Renal cortex interstitium (tissue), 11 donors: Measurements from ENCODE around the gene CENATAC. TPM values are rescaled to one million over a fixed set of nuclear protein-coding genes. Genes with fewer than 3 reads are reported as not detected.
"Not testable (repeated sequence)": the region's sequence is repeated elsewhere in the genome, so short reads cannot be mapped to it uniquely, and the experiment has no call there.

ENCODE experiments used
- DNase-seq, 11 donors: peaks; one replicate each; pipeline ENCODE4 v3.0.0-alpha.2; 2013; ENCODE audit warnings: low read depth in 9 of 11, low spot score in 4 of 11; ENCODE audit errors: extremely low read depth in 1 of 11
- polyA plus RNA-seq, 3 donors: library from polyadenylated mRNA; unstranded; fragments of 120-200 nt; gene quantifications; one replicate each; pipeline ENCODE4 v1.2.1, GENCODE V29; 2013; ENCODE audit not compliant: insufficient read length in 3 of 3

CENATAC gene
- polyA plus RNA-seq, 3 donors = 17.2 to 46.3 (median 22.0) TPM

- DNase-seq = not testable (repeated sequence)
Observed at GRCh38 chr11:119039471-119039870, 41.5 kb downstream of the CENATAC start.

DNA sequence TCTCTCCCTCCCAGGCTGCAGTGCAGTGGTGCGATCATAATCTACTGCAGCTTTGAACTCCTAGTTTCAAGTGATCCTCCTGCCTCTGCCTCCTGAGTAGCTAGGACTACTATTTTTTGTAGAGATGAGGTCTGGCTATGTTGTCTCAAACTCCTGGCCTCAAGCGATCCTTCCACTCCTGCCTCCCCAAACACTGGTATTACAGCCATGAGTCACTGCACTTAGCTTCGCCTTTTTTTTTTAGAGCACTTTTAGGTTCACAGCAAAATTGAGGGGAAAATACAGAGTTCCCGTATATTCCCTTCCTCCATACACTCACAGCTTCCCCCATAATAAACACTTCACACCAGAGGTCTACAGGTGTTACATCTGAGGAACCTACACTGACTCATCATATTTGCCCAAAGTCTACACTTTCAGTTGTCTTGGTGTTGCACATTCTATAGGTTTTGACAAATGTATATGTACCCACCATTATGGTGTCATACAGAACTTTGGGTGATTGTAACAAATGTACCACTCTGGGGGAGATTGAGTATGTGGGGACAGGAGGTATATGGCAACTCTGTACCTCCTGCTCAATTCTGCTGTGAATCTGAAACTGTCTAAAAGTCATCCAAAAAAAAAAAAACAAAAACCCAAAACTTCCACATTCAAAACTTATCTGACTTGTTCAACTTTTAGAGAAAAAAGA, 44.0 kb downstream of the CENATAC start:
- DNase-seq = no peak

GRCh38 chr11:119042927-119043326, 45.0 kb downstream of the CENATAC start:
- DNase-seq = no peak

DNA sequence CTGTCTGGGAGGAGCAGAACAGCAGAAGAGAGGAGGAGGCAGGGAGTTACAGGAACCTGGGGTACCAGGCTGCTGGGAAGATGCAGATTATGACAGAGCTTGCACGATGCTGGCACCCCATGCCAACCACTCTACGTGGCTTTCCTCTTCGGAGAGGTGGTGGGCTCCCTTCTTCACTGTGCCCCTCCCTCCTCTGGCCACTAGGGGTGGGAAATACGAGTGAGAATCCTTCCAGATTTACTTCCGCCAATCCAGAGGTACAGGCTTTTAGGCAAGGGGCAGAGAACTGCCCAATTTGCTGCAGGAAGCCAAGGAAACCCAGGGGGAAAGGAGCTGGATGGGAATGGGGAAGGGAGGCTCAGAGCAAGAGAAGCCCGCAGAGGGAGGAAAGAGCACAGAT, 46.8 kb downstream of the CENATAC start:
- no peak for DNase-seq

- DNase-seq = no peak
Observed at GRCh38 chr11:119046489-119046888, 48.6 kb downstream of the CENATAC start.

DNA sequence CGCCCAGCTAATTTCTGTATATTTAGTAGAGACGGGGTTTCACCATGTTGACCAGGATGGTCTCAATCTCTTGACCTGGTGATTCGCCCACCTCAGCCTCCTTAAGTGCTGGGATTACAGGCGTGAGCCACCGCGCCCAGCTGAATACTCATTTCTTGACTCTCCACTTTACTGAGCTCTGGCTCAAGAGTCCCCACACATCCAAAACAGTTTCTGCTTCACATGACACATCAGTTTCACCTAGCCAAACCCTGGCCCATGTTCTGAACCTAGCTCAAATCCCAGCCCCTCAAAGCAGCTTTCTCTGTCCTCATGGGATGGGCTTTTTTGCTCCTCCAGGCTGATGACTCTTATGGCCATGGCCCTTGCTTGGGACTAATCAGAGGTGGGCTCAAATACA, 49.3 kb downstream of the CENATAC start:
- no peak for DNase-seq

GRCh38 chr11:119048644-119049043, 50.7 kb downstream of the CENATAC start:
- DNase-seq = no peak

GRCh38 chr11:119049081-119049480, 51.1 kb downstream of the CENATAC start:
- DNase-seq = no peak

GRCh38 chr11:119051440-119052162, 53.7 kb downstream of the CENATAC start:
- DNase-seq = no peak

DNA sequence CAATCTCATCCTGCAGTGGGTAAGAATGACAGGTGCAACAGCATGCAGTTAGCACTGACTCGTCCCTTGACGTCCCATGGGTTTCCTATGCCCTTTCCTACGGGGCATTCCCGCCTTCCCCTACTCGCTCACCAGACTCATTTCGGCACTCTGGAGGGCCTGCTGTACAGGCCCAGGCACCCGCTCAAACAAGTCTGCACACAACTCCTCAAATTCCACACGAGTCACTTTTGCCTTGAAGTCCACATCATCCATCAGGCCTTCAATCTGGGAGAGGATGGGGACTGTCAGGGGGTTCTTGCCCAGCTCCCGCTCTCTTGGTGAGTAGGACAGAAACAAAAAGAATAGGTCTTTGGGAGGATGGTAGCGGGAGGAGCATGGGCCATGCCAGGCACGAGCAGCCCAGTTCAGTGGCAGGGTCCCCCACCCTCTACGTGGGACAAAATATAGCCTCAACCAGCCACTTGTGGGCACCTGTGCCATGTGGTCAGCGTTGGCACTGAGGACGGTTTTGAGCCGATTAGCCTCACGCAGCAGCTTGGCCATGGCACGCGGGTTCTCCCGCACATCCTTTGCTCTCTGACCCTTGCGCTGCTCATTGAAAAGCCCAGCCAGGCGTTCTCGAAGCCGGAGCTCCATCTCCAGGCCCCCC, 54.4 kb downstream of the CENATAC start:
- no peak for DNase-seq

DNA sequence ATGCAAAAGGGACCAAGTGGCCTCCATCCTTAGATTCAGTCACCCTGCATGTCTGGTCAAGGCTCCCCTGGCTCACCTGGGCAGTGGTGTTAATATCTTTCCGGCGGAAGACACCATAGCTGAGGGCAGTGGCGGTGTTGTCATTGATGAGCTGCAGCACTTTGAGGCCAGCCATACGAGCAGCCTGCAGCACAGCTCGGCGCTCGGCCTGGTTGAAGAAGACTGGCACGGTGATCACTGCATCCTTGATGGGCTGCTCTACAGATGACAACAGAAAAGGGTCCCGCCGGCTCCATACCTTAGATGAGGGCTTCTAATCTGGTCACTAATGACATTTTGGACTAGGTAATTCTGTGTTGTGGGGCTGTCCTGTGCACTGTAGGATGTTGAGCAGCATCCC, 56.5 kb downstream of the CENATAC start:
- no peak for DNase-seq

GRCh38 chr11:119055901-119056300, 58.0 kb downstream of the CENATAC start:
- DNase-seq = no peak

- no peak for DNase-seq
Observed at GRCh38 chr11:119056421-119056999, 58.6 kb downstream of the CENATAC start.

DNA sequence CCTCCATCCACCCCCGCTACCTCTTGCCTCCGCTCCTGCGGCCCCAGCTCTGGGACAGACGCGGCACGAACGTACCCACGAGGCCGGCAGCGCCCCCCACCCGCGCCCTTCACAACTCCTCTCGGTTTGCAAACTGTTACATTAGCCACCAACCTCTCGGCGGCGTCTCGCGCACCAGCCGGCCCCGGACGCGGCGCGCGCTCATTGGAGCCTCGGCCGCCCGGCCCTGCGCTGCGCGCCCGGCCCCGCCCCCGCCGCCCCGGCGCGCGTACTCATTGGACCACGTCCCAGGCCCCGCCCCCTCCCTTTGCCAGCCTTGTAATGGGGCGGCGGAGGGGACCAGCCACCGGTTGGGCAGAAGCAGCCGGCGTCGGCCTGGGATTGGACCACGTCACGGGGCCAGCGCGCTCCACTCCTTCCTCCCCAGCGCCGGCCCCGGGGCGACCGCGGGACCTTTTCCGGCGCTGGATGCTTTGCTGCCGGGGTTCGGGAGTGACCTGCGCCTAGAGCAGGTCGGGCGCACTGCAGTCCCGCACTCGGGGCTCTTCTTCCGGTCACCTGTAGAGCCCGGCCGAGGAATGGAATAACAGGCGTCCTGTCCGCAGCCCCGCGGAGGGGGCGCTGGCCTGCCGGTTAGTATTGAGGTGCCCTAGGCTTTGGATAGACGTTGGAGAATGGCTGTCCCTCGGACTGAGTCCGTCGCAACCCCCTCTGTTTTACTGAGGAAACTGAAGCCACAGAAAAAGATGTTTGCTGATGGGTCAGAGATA, 59.2 kb downstream of the CENATAC start, which contains the start of gene HYOU1:
TSS of gene HYOU1 (minus strand) at position 206 of the 770 bp plus-strand sequence. CDS start 1,045 bp downstream, outside the sequence.
- DNase-seq = peak; percentile 81 to 97 (median 94)

GRCh38 chr11:119059128-119059527, 61.2 kb downstream of the CENATAC start:
- DNase-seq = not testable (repeated sequence)

- no peak for DNase-seq
Observed at GRCh38 chr11:119061256-119061655, 63.3 kb downstream of the CENATAC start.

DNA sequence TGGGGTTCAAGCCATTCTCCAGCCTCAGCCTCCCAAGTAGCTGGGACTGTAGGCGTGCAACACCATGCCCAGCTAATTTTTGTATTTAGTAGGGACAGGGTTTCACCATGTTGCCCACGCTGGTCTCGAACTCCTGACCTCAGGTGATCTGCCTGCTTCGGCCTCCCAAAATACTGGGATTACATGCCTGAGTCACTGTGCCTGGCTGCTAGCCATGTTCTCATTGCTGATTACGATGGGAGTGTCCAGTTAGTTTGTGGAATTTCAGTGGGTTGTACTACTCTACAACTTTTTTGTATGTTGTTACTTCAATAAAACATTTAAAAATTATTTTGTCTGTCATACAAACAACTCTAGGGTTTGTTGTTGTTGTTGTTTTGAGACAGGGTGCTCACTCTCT, 64.8 kb downstream of the CENATAC start:
- no peak for DNase-seq

DNA sequence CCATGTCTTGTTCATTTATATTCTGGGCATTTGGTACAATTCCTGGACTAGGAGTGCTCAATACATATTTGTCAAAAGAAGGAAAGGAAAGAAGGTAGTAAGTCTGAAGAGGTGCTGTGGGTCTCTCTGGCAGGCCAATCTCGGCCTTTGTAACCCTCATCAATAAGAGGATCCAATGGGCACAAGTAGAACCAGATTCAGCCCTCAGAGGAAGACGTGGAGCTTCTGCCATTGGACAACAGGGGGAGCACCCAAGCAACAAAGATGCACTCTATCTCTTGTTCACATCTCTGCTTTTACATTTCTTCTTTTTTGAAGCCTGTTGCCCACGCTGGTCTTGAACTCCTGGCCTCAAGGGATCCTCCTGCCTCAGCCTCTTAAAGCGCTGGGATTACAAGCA, 67.4 kb downstream of the CENATAC start:
- no peak for DNase-seq
